B cell (primary cell): ENCODE measurements around the gene HSPA1A. TPM values are rescaled to one million over a fixed set of nuclear protein-coding genes. Genes with fewer than 3 reads are reported as not detected.
A peak's percentile ranks its signal among the peaks of the same experiment; 100 is the strongest.
"Not testable (repeated sequence)": the region's sequence is repeated elsewhere in the genome, so short reads cannot be mapped to it uniquely, and the experiment has no call there.

Experiments
- ATAC-seq: fragments of 200-7000 bp; cut with Tn5 transposase; one replicate; pipeline ENCODE4 v1.10.0; 2021; ENCODE audit warnings: low read depth, mild to moderate bottlenecking, moderate number of reproducible peaks, moderate library complexity
- CTCF ChIA-PET: fragments of 350-600 bp; sonication (Branson Sonifier 250); formaldehyde crosslinking; loops from one replicate; lab custom pipeline; 2021; ENCODE audit warnings: antibody characterized with exemption, inconsistent platforms; lab: Charles Lee
- POLR2A ChIA-PET: fragments of 350-600 bp; sonication (Branson Sonifier 250); formaldehyde crosslinking; loops from one replicate; lab custom pipeline; 2021; ENCODE audit warnings: antibody characterized with exemption; lab: Charles Lee
- DNase-seq: peaks from one replicate; pipeline ENCODE4 v3.0.0; 2013
- H2AFZ ChIP-seq: 2 replicates; pipeline ENCODE4 v1.6.1; 2012; ENCODE audit warnings: mild to moderate bottlenecking, low read depth, low read length; ENCODE audit not compliant: insufficient read depth, poor library complexity, severe bottlenecking
- H3K27ac ChIP-seq, 2 donors: 1 replicate in 1 of 2; 2 replicates in 1 of 2; pipeline ENCODE4 v1.5.1; 2012 to 2013; ENCODE audit warnings: low read length in 2 of 2, mild to moderate bottlenecking in 2 of 2, moderate library complexity in 1 of 2
- H3K27me3 ChIP-seq, 4 experiments: fragments of 200-600 bp in 1 of 4; sonication (generic) in 1 of 4; replicated peaks in 1 of 4; 1 replicate in 2 of 4; 2 replicates in 2 of 4; pipeline versions ENCODE4 v1.6.1 to v1.7.0; 2013 to 2016; ENCODE audit warnings: low read length in 3 of 4, mild to moderate bottlenecking in 2 of 4, mixed read lengths in 1 of 4, moderate library complexity in 1 of 4; ENCODE audit not compliant: insufficient read depth in 4 of 4, control insufficient read depth in 3 of 4; ENCODE audit errors: control extremely low read depth in 1 of 4
- H3K36me3 ChIP-seq, 2 experiments: replicated peaks in 1 of 2; 1 replicate in 1 of 2; 2 replicates in 1 of 2; pipeline versions ENCODE4 v1.6.1 to v1.7.1; 2013; ENCODE audit warnings: low read length in 1 of 2; ENCODE audit not compliant: insufficient read depth in 2 of 2, control insufficient read depth in 1 of 2; ENCODE audit errors: control extremely low read depth in 1 of 2, extremely low read depth in 1 of 2
- H3K4me1 ChIP-seq, 2 donors: fragments of 200-600 bp in 1 of 2; sonication (generic) in 1 of 2; 1 replicate in 1 of 2; 2 replicates in 1 of 2; pipeline versions ENCODE4 v1.5.1 to v1.6.1; 2013 to 2017; ENCODE audit warnings: low read length in 2 of 2; ENCODE audit not compliant: control insufficient read depth in 2 of 2, insufficient read depth in 2 of 2
- H3K4me2 ChIP-seq: replicated peaks from 2 replicates; pipeline ENCODE3; 2012; ENCODE audit warnings: mild to moderate bottlenecking, low read depth, low read length; ENCODE audit not compliant: poor library complexity, severe bottlenecking
- H3K4me3 ChIP-seq, 5 experiments: fragments of 200-600 bp in 1 of 5; sonication (generic) in 1 of 5; 1 replicate in 3 of 5; 2 replicates in 2 of 5; pipeline versions ENCODE4 v1.5.1 to v1.7.0; 2011 to 2016; ENCODE audit warnings: low read length in 4 of 5, mild to moderate bottlenecking in 4 of 5, low read depth in 2 of 5, control low read depth in 1 of 5, moderate library complexity in 1 of 5; ENCODE audit not compliant: insufficient read depth in 1 of 5; ENCODE audit errors: control extremely low read depth in 1 of 5, extremely low read depth in 1 of 5
- H3K79me2 ChIP-seq: fragments of 200-600 bp; sonication (generic); one replicate; pipeline ENCODE4 v1.6.0; 2016; ENCODE audit warnings: low read length; ENCODE audit not compliant: control insufficient read depth, insufficient read depth
- H3K9ac ChIP-seq: fragments of 200-600 bp; sonication (generic); 2 replicates; pipeline ENCODE4 v1.6.1; 2017; ENCODE audit warnings: mild to moderate bottlenecking, low read length, moderate library complexity
- H3K9me3 ChIP-seq, 3 donors: one replicate each; pipeline versions ENCODE4 v1.6.1 to v1.7.1; 2013; ENCODE audit warnings: low read length in 2 of 3; ENCODE audit not compliant: control insufficient read depth in 2 of 3, insufficient read depth in 1 of 3; ENCODE audit errors: control extremely low read depth in 1 of 3
- H4K20me1 ChIP-seq: 2 replicates; pipeline ENCODE4 v1.6.0; 2012; ENCODE audit warnings: mild to moderate bottlenecking, low read length; ENCODE audit not compliant: insufficient read depth, control insufficient read depth, poor library complexity, severe bottlenecking
- H3K27ac Mint-ChIP-seq: one replicate; pipeline ENCODE4 v1.8.0; 2021; ENCODE audit warnings: mixed read lengths
- H3K27me3 Mint-ChIP-seq: one replicate; pipeline ENCODE4 v1.8.0; 2021; ENCODE audit warnings: mixed read lengths
- H3K4me1 Mint-ChIP-seq: one replicate; pipeline ENCODE4 v1.8.0; 2021; ENCODE audit warnings: mixed read lengths
- H3K4me3 Mint-ChIP-seq: one replicate; pipeline ENCODE4 v1.8.0; 2021; ENCODE audit warnings: mixed read lengths
- H3K9me3 Mint-ChIP-seq: one replicate; pipeline ENCODE4 v1.8.0; 2022; ENCODE audit warnings: mixed read lengths; ENCODE audit not compliant: insufficient read depth
- CTCF ChIP-seq: fragments of 200-600 bp; IDR thresholded peaks from one replicate; pipeline ENCODE4 v1.8.0; 2022; ENCODE audit warnings: antibody characterized with exemption, mild to moderate bottlenecking
- EZH2 ChIP-seq: IDR thresholded peaks from 2 replicates; pipeline ENCODE4 v1.6.1; 2012; ENCODE audit warnings: borderline replicate concordance, low read depth, mild to moderate bottlenecking, moderate library complexity, low read length; ENCODE audit not compliant: insufficient read depth, poor library complexity, severe bottlenecking
- WGBS: methylation state at CpG from one replicate; pipeline ENCODE4 v1.1.5; 2013; ENCODE audit warnings: missing lambda C conversion rate; ENCODE audit not compliant: insufficient coverage; 5-methylcytosine and 5-hydroxymethylcytosine counted together
- intact Hi-C: fragments of 100-400 bp; cut with micrococcal nuclease; formaldehyde crosslinking; loops from one replicate; pipeline ENCODE4 v1.10.0; 2022
- polyA plus RNA-seq: library from polyadenylated mRNA; depleted of rRNA; stranded (reverse); fragments of >200 nt; gene quantifications from 2 replicates; pipeline ENCODE4 v1.2.3, GENCODE V29; 2012
- total RNA-seq, 2 donors: library from RNA; stranded (reverse); fragments of 120-200 nt in 1 of 2; gene quantifications; 1 replicate in 1 of 2; 2 replicates in 1 of 2; pipeline versions ENCODE4 v1.2.3 to v1.2.4, GENCODE V29; 2013 to 2022

The HSPA1A gene
- total and polyA plus RNA-seq, 2 donors (not counting 1 experiment from before 2014, with no cell fraction given): 61.2 to 129 TPM

GRCh38 chr6:31838968-31839367 lies 23.6 kb downstream of the HSPA1A start:
- DNase-seq (no peak), ATAC-seq (no peak)
- Histone ChIP-seq H3K27me3 (no peaks in the 10 kb centered on the region), H3K9me3 (no peaks in the 10 kb centered on the region), H2AFZ (no peak overlapping the region), H4K20me1 (peaks cover 13% of the 10 kb centered on the region), H3K4me2 (no peak overlapping the region), H3K4me3 (no peak overlapping the region), H3K27ac (peak overlapping the region in 1 of 2 donors; percentile 3), H3K4me1 (peaks cover 24 to 40% of the 10 kb centered on the region in 2 donors), H3K9ac (no peak overlapping the region), H3K36me3 (peaks cover 4 to 46% of the 10 kb centered on the region in 2 experiments), H3K79me2 (peaks cover 39% of the 10 kb centered on the region)
- CTCF ChIA-PET: interaction anchor here (1.3 to 2.0 kb wide), 3 partner anchors 24 to 84 kb away, joined by 3 to 5 read pairs (median 3); partner anchors contain the start of gene NEU1
- intact Hi-C loops: loop anchor here (10.0 kb wide), 1 partner anchor 136 kb away; the partner anchor contains the start of gene DXO
- H3K4me3 Mint-ChIP-seq: peak overlapping the region; percentile 4
- H3K27ac Mint-ChIP-seq: no peak overlapping the region
- POLR2A ChIA-PET: interaction anchor here (0.6 to 1.3 kb wide), 3 partner anchors 17 to 100 kb away, joined by 3 to 4 read pairs (median 4); partner anchors contain the start of gene LSM2
- WGBS: 100% methylated on average over 1 of the region's 3 CpGs
- TF ChIP-seq EZH2 (no peak), CTCF (no peak)
- no peaks in the 10 kb centered on the region for H3K27me3 Mint-ChIP-seq
- H3K4me1 Mint-ChIP-seq: peaks cover 38% of the 10 kb centered on the region
- H3K9me3 Mint-ChIP-seq: no peaks in the 10 kb centered on the region

GRCh38 chr6:31839779-31840126 lies 24.4 kb downstream of the HSPA1A start:
- H3K27me3 ChIP-seq, H2AFZ ChIP-seq, H3K4me3 ChIP-seq, H3K27me3 Mint-ChIP-seq, H3K4me2 ChIP-seq, DNase-seq, POLR2A ChIA-PET, H3K27ac Mint-ChIP-seq, H3K27ac ChIP-seq, H3K9me3 Mint-ChIP-seq, H3K9me3 ChIP-seq, H3K4me3 Mint-ChIP-seq, ATAC-seq, H3K9ac ChIP-seq: not testable (repeated sequence)
- 100% methylated on average over 2 of the region's 8 CpGs for WGBS
- Histone ChIP-seq H3K36me3 (peaks cover 4 to 46% of the 10 kb centered on the region in 2 experiments), H3K79me2 (peaks cover 37% of the 10 kb centered on the region), H3K4me1 (peaks cover 24 to 40% of the 10 kb centered on the region in 2 donors), H4K20me1 (peaks cover 13% of the 10 kb centered on the region)
- H3K4me1 Mint-ChIP-seq: peaks cover 33% of the 10 kb centered on the region
- CTCF ChIA-PET: interaction anchor here (0.7 to 2.0 kb wide), 5 partner anchors 10 to 250 kb away, joined by 3 to 5 read pairs (median 3); partner anchors contain the start of gene NEU1
- intact Hi-C loops: loop anchor here (10.0 kb wide), 1 partner anchor 135 kb away; the partner anchor contains the start of gene DXO
